ENCODE results near the gene NUP205.

NUP205 gene

DNA sequence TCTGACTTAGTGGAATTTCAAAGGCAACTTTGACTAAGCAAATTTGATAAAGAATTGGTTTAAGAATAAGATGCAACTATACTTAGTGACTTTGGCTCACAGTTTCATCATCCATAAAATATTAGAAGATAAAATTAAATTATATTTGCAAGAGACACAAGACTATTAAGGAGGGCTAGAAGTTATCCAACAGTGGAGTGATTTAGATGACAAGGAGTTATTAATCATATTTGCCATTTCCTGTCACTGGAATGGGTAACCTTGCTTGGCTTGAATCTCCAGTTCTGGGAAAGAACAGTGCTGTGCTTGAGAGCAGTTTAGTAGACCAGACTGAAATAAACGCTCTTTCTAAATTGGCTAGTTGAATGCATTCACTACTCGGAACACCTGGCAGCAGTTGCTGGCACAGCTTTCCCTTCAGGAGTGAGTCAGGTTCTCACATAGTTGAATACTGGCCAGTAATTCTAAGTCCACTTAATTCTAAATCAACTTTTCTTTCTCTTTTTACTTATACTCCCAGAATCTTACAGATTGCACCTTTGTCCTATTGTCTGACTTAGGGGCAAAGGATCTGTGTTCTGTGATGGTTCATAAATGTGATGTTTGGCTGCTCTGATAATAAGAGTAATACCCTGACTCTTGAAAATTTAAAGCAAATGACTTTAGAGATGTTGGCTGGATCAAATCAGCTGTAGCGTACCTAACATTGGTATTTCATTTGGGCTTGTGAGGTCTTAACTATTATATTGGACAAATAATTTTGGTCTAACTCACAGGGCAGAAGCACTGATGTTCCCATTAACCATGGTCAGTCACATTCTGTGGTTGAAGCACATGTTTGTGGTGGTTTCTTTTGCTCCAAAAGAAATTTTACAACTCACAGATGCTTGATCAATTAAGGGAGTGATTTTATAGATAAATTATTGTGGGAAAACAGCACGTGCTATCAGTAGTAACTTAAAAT lies 121.2 kb downstream of the NUP205 start:
- Histone ChIP-seq H2AFZ (ENCODE audit: low read depth, low read length) (no peak overlapping the region), H3K79me2 (ENCODE audit: low read length) (no peaks in the 10 kb centered on the region), H3K9ac (ENCODE audit: low read length) (no peak overlapping the region), H3K4me3 (ENCODE audit: low read length) (no peak overlapping the region), H3K4me2 (ENCODE audit: low read length) (no peak overlapping the region), H3K27me3 (ENCODE audit: low read depth, low read length) (no peaks in the 10 kb centered on the region), H3K9me3 (ENCODE audit: insufficient read depth, low read length) (no peaks in the 10 kb centered on the region), H3K36me3 (replicated peaks; ENCODE audit: low read depth, low read length) (peaks cover 13% of the 10 kb centered on the region), H3K27ac (ENCODE audit: low read length) (no peak overlapping the region), H4K20me1 (ENCODE audit: insufficient read depth, low read length) (no peaks in the 10 kb centered on the region), H3K4me1 (ENCODE audit: low read length) (peaks cover 16% of the 10 kb centered on the region)
- no peak for TF ChIP-seq EZH2phosphoT487 (IDR thresholded peaks at IDR 0.05; ENCODE audit: low read depth)
- TF ChIP-seq, protein P1, sequence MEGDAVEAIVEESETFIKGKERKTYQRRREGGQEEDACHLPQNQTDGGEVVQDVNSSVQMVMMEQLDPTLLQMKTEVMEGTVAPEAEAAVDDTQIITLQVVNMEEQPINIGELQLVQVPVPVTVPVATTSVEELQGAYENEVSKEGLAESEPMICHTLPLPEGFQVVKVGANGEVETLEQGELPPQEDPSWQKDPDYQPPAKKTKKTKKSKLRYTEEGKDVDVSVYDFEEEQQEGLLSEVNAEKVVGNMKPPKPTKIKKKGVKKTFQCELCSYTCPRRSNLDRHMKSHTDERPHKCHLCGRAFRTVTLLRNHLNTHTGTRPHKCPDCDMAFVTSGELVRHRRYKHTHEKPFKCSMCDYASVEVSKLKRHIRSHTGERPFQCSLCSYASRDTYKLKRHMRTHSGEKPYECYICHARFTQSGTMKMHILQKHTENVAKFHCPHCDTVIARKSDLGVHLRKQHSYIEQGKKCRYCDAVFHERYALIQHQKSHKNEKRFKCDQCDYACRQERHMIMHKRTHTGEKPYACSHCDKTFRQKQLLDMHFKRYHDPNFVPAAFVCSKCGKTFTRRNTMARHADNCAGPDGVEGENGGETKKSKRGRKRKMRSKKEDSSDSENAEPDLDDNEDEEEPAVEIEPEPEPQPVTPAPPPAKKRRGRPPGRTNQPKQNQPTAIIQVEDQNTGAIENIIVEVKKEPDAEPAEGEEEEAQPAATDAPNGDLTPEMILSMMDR (IDR thresholded peaks at IDR 0.05; ENCODE audit: low read depth, low read length): no peak

DNA sequence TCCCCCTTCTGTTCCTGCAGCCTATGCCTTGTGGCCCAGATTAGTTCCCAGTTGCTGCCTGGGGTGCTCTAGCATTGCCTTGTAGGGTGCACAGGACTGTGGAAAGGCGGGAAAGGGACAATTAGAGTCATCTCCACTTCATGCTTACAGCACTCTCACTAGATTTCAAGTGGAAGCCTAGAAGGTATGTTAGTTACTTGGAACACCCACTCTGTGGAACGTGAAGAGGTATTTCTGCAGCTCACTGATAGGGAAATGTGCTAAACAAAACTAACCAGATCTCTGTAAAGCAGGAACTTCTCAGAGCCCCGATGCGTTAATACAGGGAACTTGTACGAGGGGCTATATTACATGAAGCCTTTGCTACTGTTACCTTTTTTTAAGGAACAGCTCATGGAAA lies 124.0 kb downstream of the NUP205 start:
- no peaks in the 10 kb centered on the region for H3K79me2 ChIP-seq (ENCODE audit: low read length)
- no peak overlapping the region for H3K4me2 ChIP-seq (ENCODE audit: low read length)
- H3K4me3 ChIP-seq (ENCODE audit: low read length): no peak overlapping the region

DNA sequence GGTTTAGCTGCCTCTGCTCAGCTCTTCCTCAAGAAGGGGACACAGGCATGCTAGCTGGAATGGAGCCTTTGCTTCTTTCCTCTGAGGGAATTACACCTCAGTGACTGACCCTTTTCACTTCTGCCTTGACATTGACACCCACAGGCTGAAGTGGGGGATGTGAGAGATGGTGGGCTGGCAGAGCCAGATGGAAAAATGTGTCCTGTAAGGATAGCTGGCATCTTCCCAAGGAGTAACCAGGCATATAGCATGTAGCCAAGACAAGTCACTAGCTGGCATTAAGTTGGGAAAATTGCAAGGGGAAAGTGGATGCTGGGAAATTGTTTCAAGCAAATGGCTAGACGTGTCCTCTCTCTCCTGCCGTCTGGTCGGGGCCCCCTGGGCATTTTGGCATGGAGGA lies 124.5 kb downstream of the NUP205 start:
- TF ChIP-seq, protein P1 (IDR thresholded peaks at IDR 0.05; ENCODE audit: low read depth, low read length): no peak
- no peak for TF ChIP-seq EZH2phosphoT487 (IDR thresholded peaks at IDR 0.05; ENCODE audit: low read depth)
- Histone ChIP-seq H3K4me2 (ENCODE audit: low read length) (no peak overlapping the region), H3K4me1 (ENCODE audit: low read length) (peaks cover 16% of the 10 kb centered on the region), H3K27me3 (ENCODE audit: low read depth, low read length) (no peaks in the 10 kb centered on the region), H3K36me3 (replicated peaks; ENCODE audit: low read depth, low read length) (peaks cover 2% of the 10 kb centered on the region), H3K4me3 (ENCODE audit: low read length) (no peak overlapping the region), H3K27ac (ENCODE audit: low read length) (no peak overlapping the region), H3K9ac (ENCODE audit: low read length) (no peak overlapping the region), H4K20me1 (ENCODE audit: insufficient read depth, low read length) (no peaks in the 10 kb centered on the region), H2AFZ (ENCODE audit: low read depth, low read length) (no peak overlapping the region), H3K79me2 (ENCODE audit: low read length) (no peaks in the 10 kb centered on the region), H3K9me3 (ENCODE audit: insufficient read depth, low read length) (no peaks in the 10 kb centered on the region)

More for the DNA sequence above, 124.0 kb downstream of the NUP205 start:
- H3K27me3 ChIP-seq (ENCODE audit: low read depth, low read length): no peaks in the 10 kb centered on the region
- H3K9ac ChIP-seq (ENCODE audit: low read length): no peak overlapping the region
- H2AFZ ChIP-seq (ENCODE audit: low read depth, low read length): no peak overlapping the region
- peaks cover 16% of the 10 kb centered on the region for H3K4me1 ChIP-seq (ENCODE audit: low read length)
- TF ChIP-seq, protein P1 (IDR thresholded peaks at IDR 0.05; ENCODE audit: low read depth, low read length): no peak
- TF ChIP-seq EZH2phosphoT487 (IDR thresholded peaks at IDR 0.05; ENCODE audit: low read depth): no peak
- H3K9me3 ChIP-seq (ENCODE audit: insufficient read depth, low read length): no peaks in the 10 kb centered on the region
- no peaks in the 10 kb centered on the region for H4K20me1 ChIP-seq (ENCODE audit: insufficient read depth, low read length)
- H3K36me3 ChIP-seq (replicated peaks; ENCODE audit: low read depth, low read length): peaks cover 2% of the 10 kb centered on the region
- H3K27ac ChIP-seq (ENCODE audit: low read length): no peak overlapping the region

DNA sequence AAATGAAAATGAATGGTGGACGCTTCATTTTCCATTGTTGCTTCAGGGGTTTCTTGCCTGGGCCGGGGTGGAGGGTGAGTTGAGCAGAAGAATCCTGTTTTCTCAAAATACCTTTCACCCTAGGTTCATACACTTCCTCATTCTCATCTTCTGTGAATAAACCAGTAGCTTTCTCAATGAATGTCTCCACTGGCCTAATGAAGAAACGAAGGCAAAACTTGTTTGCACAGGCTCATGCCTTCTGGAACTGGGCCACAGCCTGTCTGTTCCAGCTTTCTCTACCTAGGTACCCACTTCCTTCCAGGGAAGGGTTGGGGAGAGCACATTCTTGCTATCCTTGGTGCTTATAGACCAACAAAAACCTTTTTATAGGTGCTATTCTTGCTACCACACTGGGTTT lies 125.9 kb downstream of the NUP205 start:
- no peak for TF ChIP-seq EZH2phosphoT487 (IDR thresholded peaks at IDR 0.05; ENCODE audit: low read depth)
- TF ChIP-seq, protein P1 (IDR thresholded peaks at IDR 0.05; ENCODE audit: low read depth, low read length): no peak
- Histone ChIP-seq H3K4me3 (ENCODE audit: low read length) (no peak overlapping the region), H3K79me2 (ENCODE audit: low read length) (no peaks in the 10 kb centered on the region), H4K20me1 (ENCODE audit: insufficient read depth, low read length) (no peaks in the 10 kb centered on the region), H2AFZ (ENCODE audit: low read depth, low read length) (no peak overlapping the region), H3K4me1 (ENCODE audit: low read length) (peaks cover 8% of the 10 kb centered on the region), H3K36me3 (replicated peaks; ENCODE audit: low read depth, low read length) (no peaks in the 10 kb centered on the region), H3K27me3 (ENCODE audit: low read depth, low read length) (no peaks in the 10 kb centered on the region), H3K4me2 (ENCODE audit: low read length) (no peak overlapping the region), H3K9ac (ENCODE audit: low read length) (no peak overlapping the region), H3K27ac (ENCODE audit: low read length) (no peak overlapping the region), H3K9me3 (ENCODE audit: insufficient read depth, low read length) (no peaks in the 10 kb centered on the region)
